ENCODE measurements around the gene KIF5C.

KIF5C gene

DNA sequence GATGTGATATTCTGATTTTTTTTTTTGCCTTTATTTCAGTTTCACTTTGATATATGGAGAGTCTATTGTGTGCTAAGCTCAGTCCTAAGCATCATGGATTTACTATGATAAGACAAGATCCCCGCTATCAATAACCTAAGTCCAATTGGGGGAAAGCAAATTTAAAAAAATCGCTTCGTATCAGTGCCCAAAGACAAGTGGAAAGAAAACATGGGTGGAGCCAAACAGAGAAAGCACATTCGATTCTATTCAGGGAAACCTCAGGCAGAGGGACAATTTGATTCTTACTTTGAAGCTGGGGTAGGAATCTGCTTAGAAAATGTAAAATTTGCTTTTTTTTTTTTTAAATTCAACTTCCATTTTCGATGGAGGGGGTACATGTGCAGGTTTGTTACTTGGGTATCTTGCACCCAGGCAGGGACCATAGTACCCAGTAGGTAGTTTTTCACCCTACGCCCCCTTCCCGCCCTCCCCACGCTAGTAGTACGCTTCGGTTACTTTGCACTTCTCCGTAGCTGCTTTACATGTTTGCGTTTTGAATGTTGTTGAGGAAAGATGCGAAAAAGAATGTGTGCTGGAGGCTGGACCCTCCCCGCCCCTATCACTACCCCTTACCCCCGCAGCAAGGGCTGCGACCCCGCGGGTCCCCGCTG, 12.4 kb downstream of the KIF5C start:
- TF ChIP-seq, protein P1, sequence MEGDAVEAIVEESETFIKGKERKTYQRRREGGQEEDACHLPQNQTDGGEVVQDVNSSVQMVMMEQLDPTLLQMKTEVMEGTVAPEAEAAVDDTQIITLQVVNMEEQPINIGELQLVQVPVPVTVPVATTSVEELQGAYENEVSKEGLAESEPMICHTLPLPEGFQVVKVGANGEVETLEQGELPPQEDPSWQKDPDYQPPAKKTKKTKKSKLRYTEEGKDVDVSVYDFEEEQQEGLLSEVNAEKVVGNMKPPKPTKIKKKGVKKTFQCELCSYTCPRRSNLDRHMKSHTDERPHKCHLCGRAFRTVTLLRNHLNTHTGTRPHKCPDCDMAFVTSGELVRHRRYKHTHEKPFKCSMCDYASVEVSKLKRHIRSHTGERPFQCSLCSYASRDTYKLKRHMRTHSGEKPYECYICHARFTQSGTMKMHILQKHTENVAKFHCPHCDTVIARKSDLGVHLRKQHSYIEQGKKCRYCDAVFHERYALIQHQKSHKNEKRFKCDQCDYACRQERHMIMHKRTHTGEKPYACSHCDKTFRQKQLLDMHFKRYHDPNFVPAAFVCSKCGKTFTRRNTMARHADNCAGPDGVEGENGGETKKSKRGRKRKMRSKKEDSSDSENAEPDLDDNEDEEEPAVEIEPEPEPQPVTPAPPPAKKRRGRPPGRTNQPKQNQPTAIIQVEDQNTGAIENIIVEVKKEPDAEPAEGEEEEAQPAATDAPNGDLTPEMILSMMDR (IDR thresholded peaks at IDR 0.05; ENCODE audit: borderline replicate concordance, extremely low read depth, low read length, poor library complexity, severe bottlenecking): no peak
- no peak for TF ChIP-seq EZH2 (IDR thresholded peaks at IDR 0.05; ENCODE audit: borderline replicate concordance, low read depth, low read length, severe bottlenecking)
- H2AFZ ChIP-seq (ENCODE audit: low read depth, low read length): no peak overlapping the region
- no peaks in the 10 kb centered on the region for H3K79me2 ChIP-seq (ENCODE audit: insufficient read depth, low read length)
- no peak overlapping the region for H3K4me3 ChIP-seq (ENCODE audit: low read depth in 1 of 2, low read length in 2 of 2)
- no peak overlapping the region for H3K27ac ChIP-seq (ENCODE audit: low read length)
- no peaks in the 10 kb centered on the region for H3K4me1 ChIP-seq (ENCODE audit: insufficient read depth, low read length)
- no peak overlapping the region for H3K9ac ChIP-seq (ENCODE audit: low read depth, low read length)
- no peaks in the 10 kb centered on the region for H4K20me1 ChIP-seq (ENCODE audit: insufficient read depth, low read length)
- no peak overlapping the region for H3K4me2 ChIP-seq (ENCODE audit: insufficient read depth, low read length)
- ATAC-seq (ENCODE audit: insufficient read depth, low read depth): no peak
- no peaks in the 10 kb centered on the region for H3K27me3 ChIP-seq (ENCODE audit: insufficient read depth, low read length, poor library complexity)
- H3K36me3 ChIP-seq (ENCODE audit: insufficient read depth, low read length): no peaks in the 10 kb centered on the region
- no peaks in the 10 kb centered on the region for H3K9me3 ChIP-seq (ENCODE audit: insufficient read depth, low read length, severe bottlenecking)
- no peak for DNase-seq

GRCh38 chr2:148888003-148888501, 13.0 kb downstream of the KIF5C start:
- no peaks in the 10 kb centered on the region for H3K36me3 ChIP-seq (ENCODE audit: insufficient read depth, low read length)
- no peak overlapping the region for H3K4me3 ChIP-seq (ENCODE audit: low read depth in 1 of 2, low read length in 2 of 2)
- H4K20me1 ChIP-seq (ENCODE audit: insufficient read depth, low read length): no peaks in the 10 kb centered on the region
- H3K4me2 ChIP-seq (ENCODE audit: insufficient read depth, low read length): no peak overlapping the region
- no peaks in the 10 kb centered on the region for H3K79me2 ChIP-seq (ENCODE audit: insufficient read depth, low read length)
- peaks cover 3% of the 10 kb centered on the region for H3K9me3 ChIP-seq (ENCODE audit: insufficient read depth, low read length, severe bottlenecking)
- no peaks in the 10 kb centered on the region for H3K27me3 ChIP-seq (ENCODE audit: insufficient read depth, low read length, poor library complexity)
- no peak overlapping the region for H2AFZ ChIP-seq (ENCODE audit: low read depth, low read length)
- no peak overlapping the region for H3K27ac ChIP-seq (ENCODE audit: low read length)
- no peaks in the 10 kb centered on the region for H3K4me1 ChIP-seq (ENCODE audit: insufficient read depth, low read length)
- TF ChIP-seq, protein P1 (IDR thresholded peaks at IDR 0.05; ENCODE audit: borderline replicate concordance, extremely low read depth, low read length, poor library complexity, severe bottlenecking): no peak
- TF ChIP-seq EZH2 (IDR thresholded peaks at IDR 0.05; ENCODE audit: borderline replicate concordance, low read depth, low read length, severe bottlenecking): no peak
- ATAC-seq (ENCODE audit: insufficient read depth, low read depth) (no peak), DNase-seq (no peak)
- no peak overlapping the region for H3K9ac ChIP-seq (ENCODE audit: low read depth, low read length)

DNA sequence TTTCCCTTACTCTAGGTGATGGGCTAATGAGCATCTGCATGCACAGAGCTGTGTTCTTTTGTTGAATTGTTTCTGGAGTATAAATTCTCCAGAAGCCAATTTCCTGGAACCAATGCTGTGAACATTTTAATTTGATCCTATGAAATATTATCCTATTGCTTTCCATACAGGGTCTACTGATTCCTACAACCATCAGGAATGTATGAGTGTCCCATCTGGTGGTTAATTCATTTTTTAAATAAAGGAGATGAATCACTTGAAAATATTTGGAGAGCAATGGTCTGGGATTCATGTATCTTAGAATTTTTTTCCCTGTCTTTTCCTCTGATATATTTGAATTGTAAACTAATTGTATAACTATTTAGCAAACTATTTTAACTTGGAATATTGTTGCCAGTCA, 14.0 kb downstream of the KIF5C start:
- H3K27ac ChIP-seq (ENCODE audit: low read length): no peak overlapping the region
- no peak overlapping the region for H3K4me2 ChIP-seq (ENCODE audit: insufficient read depth, low read length)
- H3K36me3 ChIP-seq (ENCODE audit: insufficient read depth, low read length): no peaks in the 10 kb centered on the region
- H3K4me1 ChIP-seq (ENCODE audit: insufficient read depth, low read length): no peaks in the 10 kb centered on the region
- H4K20me1 ChIP-seq (ENCODE audit: insufficient read depth, low read length): no peaks in the 10 kb centered on the region
- H2AFZ ChIP-seq (ENCODE audit: low read depth, low read length): no peak overlapping the region
- no peaks in the 10 kb centered on the region for H3K27me3 ChIP-seq (ENCODE audit: insufficient read depth, low read length, poor library complexity)
- ATAC-seq (ENCODE audit: insufficient read depth, low read depth) (no peak), DNase-seq (no peak)
- H3K79me2 ChIP-seq (ENCODE audit: insufficient read depth, low read length): no peaks in the 10 kb centered on the region
- H3K9ac ChIP-seq (ENCODE audit: low read depth, low read length): no peak overlapping the region
- H3K4me3 ChIP-seq (ENCODE audit: low read depth in 1 of 2, low read length in 2 of 2): no peak overlapping the region
- peaks cover 6% of the 10 kb centered on the region for H3K9me3 ChIP-seq (ENCODE audit: insufficient read depth, low read length, severe bottlenecking)
- TF ChIP-seq, protein P1 (IDR thresholded peaks at IDR 0.05; ENCODE audit: borderline replicate concordance, extremely low read depth, low read length, poor library complexity, severe bottlenecking): no peak
- no peak for TF ChIP-seq EZH2 (IDR thresholded peaks at IDR 0.05; ENCODE audit: borderline replicate concordance, low read depth, low read length, severe bottlenecking)
